Measurements from ENCODE around the gene FSTL4. TPM values are rescaled to one million over a fixed set of nuclear protein-coding genes. Genes with fewer than 3 reads are reported as not detected.
"Not testable (repeated sequence)": the region's sequence is repeated elsewhere in the genome, so short reads cannot be mapped to it uniquely, and the experiment has no call there.

FSTL4 gene
- total RNA-seq, 1 experiment from 2014 or later = 2.1 TPM

DNA sequence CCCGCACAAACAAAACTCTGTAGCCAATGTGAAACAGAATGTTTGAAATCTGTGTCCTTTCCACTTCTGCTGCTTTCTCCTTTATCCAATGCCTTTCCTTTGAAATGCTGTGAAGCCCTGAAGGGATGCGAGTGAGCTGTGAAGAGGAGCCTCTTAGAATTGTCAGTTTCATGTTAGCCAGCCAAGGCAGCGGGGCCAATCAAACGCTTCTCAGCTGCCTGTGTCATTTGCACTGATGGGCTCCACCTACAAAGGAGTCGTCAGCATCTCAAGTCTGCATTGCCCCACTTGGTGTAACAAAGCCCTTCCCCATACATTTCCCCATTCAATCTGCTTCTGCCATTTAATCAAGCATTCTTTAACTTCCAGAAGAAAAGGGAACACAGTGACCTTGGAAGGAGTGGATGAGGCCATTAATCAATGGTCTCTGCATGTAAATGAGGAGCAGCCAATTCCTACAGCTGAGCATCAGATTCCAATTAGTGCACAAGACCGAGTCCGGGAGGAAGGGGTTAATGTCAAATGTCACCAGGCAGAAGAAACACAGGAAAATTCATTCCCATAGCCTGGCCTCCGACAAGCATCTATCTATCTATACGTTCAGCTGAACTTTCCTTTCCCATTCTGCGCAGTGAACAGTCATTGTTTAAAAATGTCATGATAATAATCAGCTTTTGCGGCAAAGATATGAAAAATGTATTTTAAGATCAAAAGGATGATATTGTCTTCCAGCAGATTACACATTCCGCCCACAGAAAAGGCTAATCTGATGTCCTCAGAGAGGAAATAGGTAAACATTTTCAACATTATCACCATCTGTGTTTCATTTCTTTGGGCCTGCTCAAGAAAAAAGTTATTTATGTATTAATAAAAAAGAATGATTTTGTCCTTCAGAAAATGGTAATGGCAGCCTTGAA lies 154.6 kb downstream of the FSTL4 start:
- no peak for DNase-seq (ENCODE audit: low read depth, low spot score)
- in situ Hi-C loops (cut with HindIII; ENCODE audit: low pct_unique_long_range_greater_than_20kb, low sequenced_read_pairs) = no loop called here

DNA sequence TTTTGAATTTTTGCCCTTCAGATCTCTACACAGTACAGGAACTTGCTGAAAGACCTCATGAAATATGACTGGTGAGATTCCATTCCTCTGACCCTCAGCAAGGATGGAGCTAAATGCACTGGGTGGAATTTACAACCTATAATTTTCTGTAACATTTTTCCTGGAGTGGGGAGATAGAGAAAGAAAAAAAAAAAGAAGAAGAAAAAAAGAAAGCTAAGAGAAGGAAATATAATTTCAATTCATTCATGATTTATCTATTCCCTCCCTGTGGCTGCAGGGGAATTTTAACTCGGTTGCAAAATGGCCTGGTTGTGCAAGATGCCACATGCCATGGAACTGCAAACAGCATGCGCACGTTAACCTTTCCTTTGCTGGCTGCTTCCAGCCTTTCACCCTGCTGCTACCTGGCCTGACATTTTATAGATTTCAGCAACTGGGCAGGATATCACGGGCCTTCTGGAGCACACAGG lies 155.4 kb downstream of the FSTL4 start:
- in situ Hi-C loops (cut with HindIII; ENCODE audit: low pct_unique_long_range_greater_than_20kb, low sequenced_read_pairs) = no loop called here
- DNase-seq (ENCODE audit: low read depth, low spot score) = no peak

GRCh38 chr5:133455676-133456075 lies 156.7 kb downstream of the FSTL4 start:
- in situ Hi-C loops (cut with HindIII; ENCODE audit: low pct_unique_long_range_greater_than_20kb, low sequenced_read_pairs) = no loop called here
- no peak for DNase-seq (ENCODE audit: low read depth, low spot score)

- no peak for DNase-seq (ENCODE audit: low read depth, low spot score)
- in situ Hi-C loops (cut with HindIII; ENCODE audit: low pct_unique_long_range_greater_than_20kb, low sequenced_read_pairs) = no loop called here
These were observed 157.9 kb downstream of the FSTL4 start for GRCh38 chr5:133454442-133454841.

DNA sequence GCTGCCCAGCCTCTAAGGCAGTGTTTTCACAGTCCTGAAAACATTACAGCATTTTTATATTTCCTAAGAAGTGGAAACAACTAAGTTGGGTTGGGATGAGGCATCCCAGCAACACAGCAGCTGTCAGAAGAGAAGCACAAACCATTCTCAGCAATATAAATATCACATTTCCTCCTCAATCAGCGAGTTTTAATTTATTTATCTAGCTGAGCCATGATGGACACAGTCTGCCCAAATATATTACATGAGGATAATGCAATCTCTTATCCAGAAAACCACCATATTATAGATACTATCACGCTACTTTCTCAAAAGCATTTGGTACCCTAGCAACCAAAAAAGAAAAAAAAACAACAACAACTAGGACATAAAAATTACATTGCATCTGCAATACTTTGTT lies 158.5 kb downstream of the FSTL4 start:
- in situ Hi-C loops (cut with HindIII; ENCODE audit: low pct_unique_long_range_greater_than_20kb, low sequenced_read_pairs) = no loop called here
- no peak for DNase-seq (ENCODE audit: low read depth, low spot score)

- in situ Hi-C loops (cut with HindIII; ENCODE audit: low pct_unique_long_range_greater_than_20kb, low sequenced_read_pairs) = no loop called here
- DNase-seq (ENCODE audit: low read depth, low spot score) = no peak
These were observed 159.1 kb downstream of the FSTL4 start for GRCh38 chr5:133453084-133453780.

DNA sequence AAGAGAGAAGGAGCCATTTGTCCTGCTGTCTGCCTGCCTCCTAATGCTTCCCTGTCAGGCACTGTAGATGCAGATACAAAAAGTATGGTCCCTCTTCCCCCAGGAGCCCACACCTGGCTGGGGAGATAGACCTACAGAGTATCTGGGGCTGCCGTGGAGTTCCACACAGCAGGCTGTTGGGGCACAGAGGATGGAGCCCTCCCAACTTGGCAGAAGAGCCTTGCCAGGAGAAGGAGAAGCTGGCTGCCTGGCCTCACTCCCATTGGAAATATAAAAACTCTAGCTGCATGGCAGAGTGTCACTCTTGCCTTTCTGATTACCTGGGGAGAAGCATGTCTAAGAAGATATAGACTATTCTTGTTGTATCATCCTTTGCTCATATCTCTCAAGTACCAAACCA lies 160.4 kb downstream of the FSTL4 start:
- in situ Hi-C loops (cut with HindIII; ENCODE audit: low pct_unique_long_range_greater_than_20kb, low sequenced_read_pairs) = no loop called here
- no peak for DNase-seq (ENCODE audit: low read depth, low spot score)

DNA sequence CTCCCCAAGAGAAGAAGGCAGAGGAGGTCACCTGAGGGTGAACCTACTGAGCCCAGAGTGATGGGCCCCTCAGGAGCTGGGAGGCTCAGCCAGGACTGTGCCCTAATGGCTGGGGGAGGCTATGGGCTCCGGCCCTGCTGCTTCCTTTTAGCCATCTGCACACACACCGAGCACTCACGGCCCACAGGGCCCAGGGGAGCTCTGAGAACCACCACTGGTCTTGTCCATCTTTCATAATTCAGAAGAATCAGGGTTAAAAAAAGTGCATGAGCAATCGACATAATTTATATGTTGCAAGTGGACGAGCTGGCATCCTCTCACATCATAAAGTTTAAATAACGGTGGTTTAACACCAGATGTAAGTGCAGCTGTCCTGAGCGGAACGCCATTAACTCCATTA lies 162.1 kb downstream of the FSTL4 start:
- DNase-seq (ENCODE audit: low read depth, low spot score) = no peak
- in situ Hi-C loops (cut with HindIII; ENCODE audit: low pct_unique_long_range_greater_than_20kb, low sequenced_read_pairs) = no loop called here

DNA sequence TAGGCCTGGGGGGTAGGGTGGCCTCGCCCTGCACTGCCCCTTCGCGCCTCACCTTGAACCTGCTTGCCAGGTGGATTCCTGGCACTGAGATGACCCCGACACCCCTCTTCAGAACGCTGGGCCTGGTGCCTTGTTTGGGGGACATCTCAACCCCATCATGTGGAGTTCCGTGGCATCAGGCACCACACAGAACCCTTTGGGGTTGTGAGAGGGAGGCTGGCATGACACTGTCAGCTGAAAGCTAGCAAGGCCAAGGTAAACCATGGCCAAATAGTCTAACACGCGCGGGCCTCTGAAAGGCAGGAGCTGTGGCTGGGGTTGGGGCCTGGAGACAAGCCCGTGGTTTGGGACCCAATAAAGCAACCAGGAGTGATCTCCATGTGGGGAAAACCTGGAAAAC lies 163.2 kb downstream of the FSTL4 start:
- in situ Hi-C loops (cut with HindIII; ENCODE audit: low pct_unique_long_range_greater_than_20kb, low sequenced_read_pairs) = no loop called here
- no peak for DNase-seq (ENCODE audit: low read depth, low spot score)

DNA sequence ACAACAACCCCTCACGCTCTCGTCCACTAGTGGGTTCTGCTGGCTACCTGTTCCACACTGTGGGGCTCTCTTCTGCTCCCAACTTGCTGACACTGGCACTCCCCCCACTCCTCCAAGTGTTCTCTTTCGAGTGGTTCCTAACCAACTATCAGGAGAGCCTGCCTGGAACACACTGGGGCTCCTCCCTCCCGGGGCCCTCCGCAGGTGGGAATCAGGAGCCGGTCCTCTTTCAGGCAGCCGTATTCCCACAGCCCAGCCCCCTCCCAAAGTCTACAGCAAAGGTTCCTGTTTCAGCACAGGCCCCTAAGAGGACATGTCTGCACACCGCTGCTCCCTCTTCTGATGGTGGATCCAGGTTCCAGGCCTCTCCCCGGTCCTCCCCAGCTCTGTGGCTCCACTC lies 165.9 kb downstream of the FSTL4 start:
- in situ Hi-C loops (cut with HindIII; ENCODE audit: low pct_unique_long_range_greater_than_20kb, low sequenced_read_pairs) = no loop called here
- no peak for DNase-seq (ENCODE audit: low read depth, low spot score)

GRCh38 chr5:133445744-133446143 lies 166.6 kb downstream of the FSTL4 start:
- no peak for DNase-seq (ENCODE audit: low read depth, low spot score)
- in situ Hi-C loops (cut with HindIII; ENCODE audit: low pct_unique_long_range_greater_than_20kb, low sequenced_read_pairs) = no loop called here

- in situ Hi-C loops (cut with HindIII; ENCODE audit: low pct_unique_long_range_greater_than_20kb, low sequenced_read_pairs); DNase-seq (ENCODE audit: low read depth, low spot score): not testable (repeated sequence)
These were observed 167.1 kb downstream of the FSTL4 start for GRCh38 chr5:133445204-133445603.

GRCh38 chr5:133444711-133445110 lies 167.6 kb downstream of the FSTL4 start:
- no peak for DNase-seq (ENCODE audit: low read depth, low spot score)
- in situ Hi-C loops (cut with HindIII; ENCODE audit: low pct_unique_long_range_greater_than_20kb, low sequenced_read_pairs) = no loop called here

DNA sequence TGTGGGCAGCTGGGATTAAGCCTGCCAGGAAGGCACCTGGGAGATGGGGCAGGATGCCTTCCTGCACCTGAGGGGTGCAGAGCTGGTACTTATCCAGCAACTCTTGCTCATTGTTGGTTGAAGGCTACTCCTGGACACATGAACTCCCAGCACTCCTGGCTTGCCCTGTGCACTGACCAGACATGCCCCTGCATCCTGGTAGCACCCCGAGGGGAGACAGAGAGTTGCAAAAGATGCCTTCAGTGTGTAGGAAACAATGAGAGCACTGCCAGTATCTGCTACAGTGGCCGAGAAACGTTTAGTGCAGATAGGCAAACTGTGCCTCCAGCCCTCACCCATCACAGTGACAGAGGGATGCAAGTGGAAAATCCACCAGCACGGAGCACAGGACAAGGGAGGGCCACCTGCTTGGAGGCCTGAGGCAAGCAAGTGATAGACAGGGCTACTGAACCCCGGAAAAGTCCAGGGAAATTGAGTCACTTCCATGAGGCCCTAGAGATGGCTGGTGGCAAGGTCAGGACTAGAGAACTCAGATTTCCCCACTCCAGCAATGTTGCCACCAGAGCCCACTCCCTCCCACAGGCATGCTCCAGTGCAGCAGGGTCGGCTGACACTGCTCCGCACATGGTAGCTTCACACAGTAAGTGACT lies 171.1 kb downstream of the FSTL4 start:
- in situ Hi-C loops (cut with HindIII; ENCODE audit: low pct_unique_long_range_greater_than_20kb, low sequenced_read_pairs) = no loop called here
- DNase-seq (ENCODE audit: low read depth, low spot score) = no peak

GRCh38 chr5:133440467-133441115 lies 171.8 kb downstream of the FSTL4 start:
- in situ Hi-C loops (cut with HindIII; ENCODE audit: low pct_unique_long_range_greater_than_20kb, low sequenced_read_pairs) = no loop called here
- DNase-seq (ENCODE audit: low read depth, low spot score) = no peak

DNA sequence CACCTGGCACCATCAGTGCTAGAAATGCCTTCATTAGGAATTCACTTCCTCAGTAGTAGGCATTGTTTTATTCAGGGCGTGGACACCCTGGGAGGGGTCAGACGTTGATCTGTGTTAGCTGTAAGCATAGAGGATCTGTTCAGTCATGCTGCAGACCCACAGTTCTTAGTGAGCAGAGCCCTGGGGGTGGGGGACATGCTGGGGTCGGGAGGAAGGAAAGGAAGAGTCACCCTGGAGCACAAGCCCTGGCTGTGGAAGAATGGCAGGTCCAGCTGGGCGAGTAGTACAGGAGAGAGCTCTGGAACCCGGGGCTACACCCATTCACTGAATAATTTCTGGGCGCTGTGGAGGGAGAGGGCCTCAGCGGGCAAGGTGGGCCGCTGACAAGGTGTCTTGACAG lies 172.5 kb downstream of the FSTL4 start:
- DNase-seq (ENCODE audit: low read depth, low spot score) = no peak
- in situ Hi-C loops (cut with HindIII; ENCODE audit: low pct_unique_long_range_greater_than_20kb, low sequenced_read_pairs) = no loop called here

DNA sequence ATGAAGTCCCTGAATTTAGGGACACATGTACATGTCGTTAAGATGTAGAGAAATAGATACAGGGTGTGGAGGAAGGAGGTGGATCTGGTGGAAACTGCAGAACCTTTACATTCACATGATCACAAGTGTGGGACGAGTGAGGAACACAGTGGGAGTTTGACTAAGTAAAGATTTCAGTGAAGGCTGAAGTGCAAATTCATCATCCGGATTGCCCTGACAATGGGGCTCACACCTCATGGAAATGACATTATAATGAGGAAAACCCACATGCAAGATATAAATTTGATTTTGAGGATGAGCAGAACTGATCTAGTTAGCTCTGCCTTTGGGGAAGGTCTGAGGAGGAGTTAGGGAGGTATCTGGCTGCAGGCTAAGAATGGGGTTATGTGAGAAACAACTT lies 173.9 kb downstream of the FSTL4 start:
- in situ Hi-C loops (cut with HindIII; ENCODE audit: low pct_unique_long_range_greater_than_20kb, low sequenced_read_pairs) = no loop called here
- DNase-seq (ENCODE audit: low read depth, low spot score) = no peak

GRCh38 chr5:133434336-133434735 lies 178.0 kb downstream of the FSTL4 start:
- DNase-seq (ENCODE audit: low read depth, low spot score) = no peak

More at GRCh38 chr5:133434336-133434735, 178.0 kb downstream of the FSTL4 start:
- in situ Hi-C loops (cut with HindIII; ENCODE audit: low pct_unique_long_range_greater_than_20kb, low sequenced_read_pairs) = no loop called here
